CD4-positive, alpha-beta T cell (primary cell): ENCODE measurements around the gene SLC46A1. TPM values are rescaled to one million over a fixed set of nuclear protein-coding genes. Genes with fewer than 3 reads are reported as not detected.
"Not testable (repeated sequence)": the region's sequence is repeated elsewhere in the genome, so short reads cannot be mapped to it uniquely, and the experiment has no call there.

ENCODE experiments used
- ATAC-seq: fragments of 200-7000 bp; cut with Tn5 transposase; one replicate; pipeline ENCODE4 v1.10.0; 2022; ENCODE audit warnings: mild to moderate bottlenecking; ENCODE audit not compliant: poor library complexity
- CTCF ChIA-PET: fragments of 350-600 bp; sonication (Branson Sonifier 250); formaldehyde crosslinking; loops from one replicate; lab custom pipeline; 2021; ENCODE audit warnings: antibody characterized with exemption, inconsistent platforms; lab: Charles Lee
- POLR2A ChIA-PET: fragments of 350-600 bp; sonication (Branson Sonifier 250); formaldehyde crosslinking; loops from one replicate; lab custom pipeline; 2021; ENCODE audit warnings: antibody characterized with exemption, inconsistent platforms; lab: Charles Lee
- DNase-seq, 14 experiments: peaks; one replicate each; pipeline ENCODE4 v3.0.0-alpha.2; 2013 to 2020; ENCODE audit warnings: mixed read lengths in 2 of 14
- H3K27ac ChIP-seq, 2 donors: one replicate each; pipeline versions ENCODE4 v1.5.1 to v1.7.0; 2013; ENCODE audit warnings: low read length in 2 of 2, low read depth in 1 of 2, mild to moderate bottlenecking in 1 of 2
- H3K27me3 ChIP-seq, 2 experiments: 1 replicate in 1 of 2; 2 replicates in 1 of 2; pipeline versions ENCODE4 v1.6.1 to v1.7.0; 2013; ENCODE audit warnings: low read length in 2 of 2, control low read depth in 1 of 2, mild to moderate bottlenecking in 1 of 2, moderate library complexity in 1 of 2; ENCODE audit not compliant: insufficient read depth in 2 of 2, control insufficient read depth in 1 of 2
- H3K36me3 ChIP-seq: one replicate; pipeline ENCODE4 v1.6.1; 2013; ENCODE audit warnings: low read length, control low read depth; ENCODE audit not compliant: insufficient read depth
- H3K4me1 ChIP-seq: one replicate; pipeline ENCODE4 v1.6.1; 2013; ENCODE audit warnings: low read length, control low read depth; ENCODE audit not compliant: insufficient read depth
- H3K4me3 ChIP-seq: one replicate; pipeline ENCODE4 v1.5.1; 2013; ENCODE audit warnings: mild to moderate bottlenecking, low read length, moderate library complexity
- H3K9me3 ChIP-seq, 2 experiments: 1 replicate in 1 of 2; 2 replicates in 1 of 2; pipeline versions ENCODE4 v1.6.1 to v1.7.0; 2013; ENCODE audit warnings: low read length in 2 of 2, mild to moderate bottlenecking in 2 of 2, control low read depth in 1 of 2, moderate library complexity in 1 of 2; ENCODE audit not compliant: control insufficient read depth in 1 of 2, insufficient read depth in 1 of 2
- H3K27ac Mint-ChIP-seq: one replicate; pipeline ENCODE4 v1.8.0; 2020; ENCODE audit warnings: mixed read lengths
- H3K27me3 Mint-ChIP-seq: one replicate; pipeline ENCODE4 v1.8.0; 2021; ENCODE audit warnings: mixed read lengths
- H3K36me3 Mint-ChIP-seq: one replicate; pipeline ENCODE4 v1.8.0; 2021; ENCODE audit warnings: low read depth, mixed read lengths
- H3K4me1 Mint-ChIP-seq: one replicate; pipeline ENCODE4 v1.8.0; 2021; ENCODE audit warnings: low read depth, mixed read lengths
- H3K4me3 Mint-ChIP-seq: one replicate; pipeline ENCODE4 v1.8.0; 2020; ENCODE audit warnings: mild to moderate bottlenecking, mixed read lengths
- H3K9me3 Mint-ChIP-seq: one replicate; pipeline ENCODE4 v1.8.0; 2020; ENCODE audit warnings: mixed read lengths
- intact Hi-C, 2 experiments: fragments of 100-400 bp; cut with DNase I in 1 of 2; cut with micrococcal nuclease in 1 of 2; formaldehyde crosslinking; loops; one replicate each; pipeline versions ENCODE4 v1.15.1 to v1.9.0; 2023 to 2025; cut with DNase I, micrococcal nuclease
- total RNA-seq, 174 experiments: library from RNA in 2 of 174; stranded (reverse) in 2 of 174; gene quantifications; one replicate each; pipeline ENCODE4 v1.2.3 and lab custom pipeline; 2021 to 2026
- TF ChIP-seq, protein P1 (sequence below): fragments of 200-600 bp; IDR thresholded peaks from one replicate; pipeline ENCODE4 v1.8.0; 2022; ENCODE audit warnings: antibody characterized with exemption, mild to moderate bottlenecking

The SLC46A1 gene
- total RNA-seq, 2 experiments from 2014 or later, result 0.44 to 0.45 TPM

DNA sequence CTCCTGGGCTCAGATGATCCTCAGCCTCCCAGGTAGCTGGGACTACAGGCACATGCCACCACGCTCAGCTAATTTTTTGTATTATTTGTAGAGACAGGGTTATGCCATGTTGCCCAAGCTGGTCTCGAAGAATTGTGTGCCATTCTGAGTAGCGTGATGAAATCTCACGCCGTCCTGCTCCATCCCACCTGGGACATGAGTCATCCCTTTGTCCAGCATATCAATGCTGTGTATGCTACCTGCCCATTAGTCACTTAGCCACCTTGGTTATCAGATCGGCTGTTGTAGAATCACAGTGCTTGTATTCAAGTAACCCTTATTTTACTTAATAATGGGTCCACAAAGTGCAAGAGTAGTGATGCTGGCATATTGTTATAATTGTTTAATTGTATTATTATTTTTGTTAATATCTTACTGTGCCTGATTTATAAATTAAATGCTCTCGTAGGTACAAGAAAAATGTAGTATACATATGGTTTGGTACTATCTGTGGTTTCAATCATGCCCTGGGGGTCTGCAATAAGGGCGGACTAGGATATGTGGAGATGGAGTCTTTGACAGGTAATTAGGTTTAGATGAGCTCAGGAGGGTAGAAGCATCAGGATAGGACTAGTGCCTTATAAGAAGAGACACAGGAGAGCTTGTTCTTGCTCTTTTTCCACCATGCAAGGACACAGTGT is 40.8 kb upstream of the SLC46A1 start:
- Mint-ChIP-seq H3K27me3 (peaks cover 20% of the 10 kb centered on the region), H3K4me1 (no peaks in the 10 kb centered on the region), H3K4me3 (no peak overlapping the region), H3K36me3 (no peaks in the 10 kb centered on the region), H3K27ac (no peak overlapping the region), H3K9me3 (no peaks in the 10 kb centered on the region)
- Histone ChIP-seq H3K36me3 (no peaks in the 10 kb centered on the region), H3K27me3 (peaks cover 4 to 5% of the 10 kb centered on the region in 2 experiments), H3K4me1 (no peaks in the 10 kb centered on the region), H3K27ac (no peak overlapping the region), H3K9me3 (no peaks in the 10 kb centered on the region), H3K4me3 (no peak overlapping the region)
- ChIA-PET POLR2A (no interaction called here), CTCF (no interaction called here)
- intact Hi-C loops, result no loop called here
- TF ChIP-seq, protein P1, sequence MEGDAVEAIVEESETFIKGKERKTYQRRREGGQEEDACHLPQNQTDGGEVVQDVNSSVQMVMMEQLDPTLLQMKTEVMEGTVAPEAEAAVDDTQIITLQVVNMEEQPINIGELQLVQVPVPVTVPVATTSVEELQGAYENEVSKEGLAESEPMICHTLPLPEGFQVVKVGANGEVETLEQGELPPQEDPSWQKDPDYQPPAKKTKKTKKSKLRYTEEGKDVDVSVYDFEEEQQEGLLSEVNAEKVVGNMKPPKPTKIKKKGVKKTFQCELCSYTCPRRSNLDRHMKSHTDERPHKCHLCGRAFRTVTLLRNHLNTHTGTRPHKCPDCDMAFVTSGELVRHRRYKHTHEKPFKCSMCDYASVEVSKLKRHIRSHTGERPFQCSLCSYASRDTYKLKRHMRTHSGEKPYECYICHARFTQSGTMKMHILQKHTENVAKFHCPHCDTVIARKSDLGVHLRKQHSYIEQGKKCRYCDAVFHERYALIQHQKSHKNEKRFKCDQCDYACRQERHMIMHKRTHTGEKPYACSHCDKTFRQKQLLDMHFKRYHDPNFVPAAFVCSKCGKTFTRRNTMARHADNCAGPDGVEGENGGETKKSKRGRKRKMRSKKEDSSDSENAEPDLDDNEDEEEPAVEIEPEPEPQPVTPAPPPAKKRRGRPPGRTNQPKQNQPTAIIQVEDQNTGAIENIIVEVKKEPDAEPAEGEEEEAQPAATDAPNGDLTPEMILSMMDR, result no peak
- no peak for ATAC-seq
- DNase-seq, result no peak

DNA sequence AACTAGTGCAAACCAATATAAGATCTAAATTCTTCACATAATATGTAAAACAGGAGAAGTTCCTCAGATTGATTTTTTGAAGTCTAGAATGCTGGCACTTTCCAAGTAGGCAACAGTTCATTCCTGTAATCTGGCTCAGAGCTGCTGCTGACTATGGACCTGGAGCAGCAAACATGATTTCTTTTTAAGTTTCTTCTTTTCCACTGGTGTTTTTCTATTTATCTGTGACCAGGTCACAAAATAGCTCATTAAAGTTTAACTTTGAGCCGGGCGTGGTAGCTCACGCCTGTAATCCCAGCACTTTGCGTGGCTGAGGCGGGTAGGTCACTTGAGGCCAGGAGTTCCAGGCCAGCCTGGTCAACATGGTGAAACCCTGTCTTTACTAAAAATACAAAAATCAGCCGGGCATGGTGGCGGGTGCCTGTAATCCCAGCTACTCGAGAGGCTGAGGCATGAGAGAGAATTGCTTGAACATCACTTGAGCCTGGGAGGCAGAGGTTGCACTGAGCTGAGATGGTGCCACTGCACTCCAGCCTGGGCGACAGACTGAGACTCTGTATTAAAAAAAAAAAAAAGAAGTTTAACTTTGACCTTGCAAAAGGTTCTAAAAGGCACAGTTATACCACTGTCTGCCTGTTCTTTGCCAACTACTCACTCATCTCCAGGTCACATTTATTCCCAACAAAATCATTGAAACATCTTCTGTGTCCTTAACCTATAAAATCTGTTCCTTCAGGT is 38.1 kb upstream of the SLC46A1 start:
- DNase-seq, result no peak
- H3K4me3 ChIP-seq, result no peak overlapping the region
- ChIA-PET CTCF (no interaction called here), POLR2A (no interaction called here)
- no peak overlapping the region for H3K4me3 Mint-ChIP-seq
- ATAC-seq, result no peak
- peaks cover 4 to 5% of the 10 kb centered on the region in 2 experiments for H3K27me3 ChIP-seq
- TF ChIP-seq, protein P1, result no peak
- H3K4me1 Mint-ChIP-seq, result no peaks in the 10 kb centered on the region
- H3K9me3 ChIP-seq, result no peaks in the 10 kb centered on the region
- no peak overlapping the region for H3K27ac ChIP-seq
- no peaks in the 10 kb centered on the region for H3K36me3 ChIP-seq
- intact Hi-C loops, result no loop called here
- H3K36me3 Mint-ChIP-seq, result no peaks in the 10 kb centered on the region
- H3K4me1 ChIP-seq, result no peaks in the 10 kb centered on the region
- no peak overlapping the region for H3K27ac Mint-ChIP-seq
- no peaks in the 10 kb centered on the region for H3K9me3 Mint-ChIP-seq
- H3K27me3 Mint-ChIP-seq, result peaks cover 26% of the 10 kb centered on the region

DNA sequence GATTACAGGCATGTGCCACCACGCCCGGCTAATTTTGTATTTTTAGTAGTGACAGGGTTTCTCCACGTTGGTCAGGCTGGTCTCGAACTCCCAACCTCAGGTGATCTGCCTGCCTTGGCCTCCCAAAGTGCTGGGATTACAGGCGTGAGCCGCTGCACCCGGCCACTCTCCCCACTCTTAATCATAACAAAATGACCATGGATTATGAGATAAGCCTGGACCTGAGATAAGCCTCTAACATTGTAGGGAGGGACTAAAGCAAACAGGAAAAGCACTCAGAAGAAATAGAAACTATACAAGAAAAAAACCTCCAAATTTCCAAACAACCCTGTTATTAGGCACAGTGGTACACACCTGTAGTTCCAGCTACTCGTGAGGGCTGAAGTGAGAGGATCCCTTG is 28.3 kb upstream of the SLC46A1 start:
- CTCF ChIA-PET, POLR2A ChIA-PET, H3K4me1 Mint-ChIP-seq, H3K4me3 Mint-ChIP-seq, H3K27ac Mint-ChIP-seq, H3K36me3 ChIP-seq, H3K4me1 ChIP-seq, H3K4me3 ChIP-seq, H3K27ac ChIP-seq, H3K9me3 Mint-ChIP-seq, H3K9me3 ChIP-seq, ATAC-seq, H3K36me3 Mint-ChIP-seq, DNase-seq, H3K27me3 ChIP-seq, intact Hi-C loops: not testable (repeated sequence)
- peaks cover 11% of the 10 kb centered on the region for H3K27me3 Mint-ChIP-seq
